Measurements from ENCODE around the gene ATP2B1. TPM values are rescaled to one million over a fixed set of nuclear protein-coding genes. Genes with fewer than 3 reads are reported as not detected.

The ATP2B1 gene
- total RNA-seq, 4 donors from 2014 or later = 19.0 to 33.3 (median 27.8) TPM

DNA sequence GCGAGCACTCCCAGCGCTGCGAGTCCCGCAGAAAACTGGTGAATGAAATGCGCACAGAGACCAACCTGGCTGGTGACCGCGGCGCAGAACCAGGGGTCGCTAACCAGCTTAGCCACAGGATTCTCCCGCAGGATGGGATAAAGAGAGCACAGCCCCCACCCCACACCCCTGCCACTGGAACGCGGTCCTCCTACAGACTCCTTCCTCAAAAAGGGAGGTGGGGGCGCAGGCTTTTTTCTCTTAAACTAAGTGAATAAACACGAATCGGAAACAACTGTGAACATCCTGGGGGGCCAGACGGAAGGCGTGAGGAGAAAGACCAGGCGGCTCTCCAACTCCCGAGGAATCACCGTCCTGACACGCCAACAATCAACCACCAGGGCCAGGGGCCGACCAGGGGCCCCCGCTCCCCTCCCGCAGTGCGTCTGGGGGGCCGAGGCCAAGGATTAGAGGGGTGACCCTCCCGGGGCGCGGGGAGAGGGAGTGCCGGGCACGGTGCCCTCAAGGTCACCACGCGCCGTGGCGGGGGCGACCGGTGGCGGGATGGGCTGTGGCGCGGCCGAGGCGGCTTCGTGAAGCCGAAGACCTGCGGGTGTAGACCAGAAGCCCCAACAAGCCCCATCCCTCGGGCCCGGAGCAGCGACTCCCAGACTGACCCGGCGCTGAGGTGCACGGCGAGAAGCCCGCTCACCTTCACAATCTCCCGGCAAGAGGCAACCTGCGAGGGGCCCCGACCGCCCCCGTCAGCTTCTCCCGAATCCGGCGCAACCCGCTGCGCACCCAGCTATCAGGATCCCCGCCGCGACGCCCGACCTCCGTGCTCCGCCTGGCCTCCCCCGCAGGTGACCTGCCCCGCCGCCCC, 704 bp downstream of the ATP2B1 start:
- TF ChIP-seq EP300 (IDR thresholded peaks at IDR 0.05) (no peak), CTCF (IDR thresholded peaks at IDR 0.05) (peak in 2 of 4 experiments; percentile 18 to 24), POLR2AphosphoS5 (IDR thresholded peaks at IDR 0.05) (no peak), POLR2A (IDR thresholded peaks at IDR 0.05) (no peak)

DNA sequence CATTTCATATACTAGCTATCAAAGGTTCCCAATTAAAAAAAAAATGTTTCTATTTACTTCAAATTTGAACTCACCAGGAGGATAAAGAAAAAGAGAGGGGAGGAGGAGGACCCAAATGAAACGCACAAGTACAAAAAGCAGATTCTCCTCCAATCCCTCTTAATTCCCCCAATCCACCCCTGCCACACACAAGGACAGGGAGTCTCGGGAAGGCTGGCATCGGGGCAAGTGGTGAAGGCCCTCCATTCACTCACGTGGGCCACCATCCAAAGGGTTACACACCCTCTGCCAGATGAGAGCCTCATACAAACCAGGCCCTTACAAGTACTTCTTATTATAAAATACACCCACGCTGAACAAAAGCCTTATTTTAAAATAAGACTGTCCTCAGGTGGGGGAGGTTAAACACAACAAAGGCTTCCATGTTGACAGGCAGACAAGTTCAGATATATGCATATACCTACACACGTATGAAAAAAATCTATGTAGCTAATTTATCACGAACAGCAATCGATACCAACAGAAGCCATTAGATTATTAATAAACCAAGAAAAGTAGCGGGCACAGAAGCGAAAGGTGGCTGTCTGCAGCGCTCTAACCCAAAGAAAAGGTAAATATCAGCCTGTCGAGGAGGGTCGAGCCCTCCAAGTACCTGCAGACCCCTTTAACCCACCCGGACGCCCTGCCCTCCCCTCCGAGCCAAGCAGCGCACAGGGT, 1.5 kb downstream of the ATP2B1 start:
- peak overlapping the region in 3 of 4 donors; percentile 96 to 99 (median 99) for H3K27ac ChIP-seq
- no peak for TF ChIP-seq EP300 (IDR thresholded peaks at IDR 0.05)
- WGBS, 2 donors (ENCODE audit: low coverage in 1 of 2) = 2 to 15% methylated on average over 7 to 16 of the region's 17 CpGs

More for the DNA sequence above, 704 bp downstream of the ATP2B1 start:
- no peaks in the 10 kb centered on the region for H3K27me3 ChIP-seq
- H3K27ac ChIP-seq = peak overlapping the region; percentile 96 to 99 (median 98)
- WGBS, 2 donors (ENCODE audit: low coverage in 1 of 2) = 0% methylated on average over 1 to 13 of the region's 73 CpGs
- peak overlapping the region; percentile 77 to 85 for H3K4me3 ChIP-seq
- no peaks in the 10 kb centered on the region for H3K9me3 ChIP-seq
- no peaks in the 10 kb centered on the region for H3K36me3 ChIP-seq
- ATAC-seq = no peak
- peaks cover 0 to 37% (median 0%) of the 10 kb centered on the region in 3 donors for H3K4me1 ChIP-seq

DNA sequence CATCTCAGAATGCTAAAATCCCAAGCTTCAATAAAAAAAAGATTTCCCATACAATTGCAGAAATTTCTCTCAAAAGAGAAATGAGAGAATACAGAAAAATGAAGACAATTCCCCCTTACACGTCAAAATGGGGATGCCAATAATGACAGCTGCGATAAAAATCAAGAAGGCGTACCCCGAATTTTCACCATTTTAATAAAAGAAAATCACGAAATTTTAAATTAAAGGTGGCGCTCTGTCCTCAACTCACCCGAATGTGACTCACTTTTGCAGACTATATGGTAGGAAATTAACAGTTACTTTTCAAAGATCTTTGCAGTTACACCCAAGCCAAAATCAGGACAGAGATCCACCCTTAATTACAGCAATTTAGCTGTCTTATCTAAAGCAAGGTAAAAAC, 2.1 kb downstream of the ATP2B1 start:
- TF ChIP-seq POLR2AphosphoS5 (IDR thresholded peaks at IDR 0.05) = no peak
- no peak for TF ChIP-seq EP300 (IDR thresholded peaks at IDR 0.05)
- Histone ChIP-seq H3K27me3 (no peaks in the 10 kb centered on the region), H3K36me3 (no peaks in the 10 kb centered on the region), H3K9me3 (no peaks in the 10 kb centered on the region), H3K27ac (peak overlapping the region in 1 of 4 donors; percentile 99), H3K4me1 (peaks cover 0 to 48% (median 0%) of the 10 kb centered on the region in 3 donors), H3K4me3 (peak overlapping the region in 1 of 2 donors; percentile 77)
- no peak for ATAC-seq
- WGBS, 2 donors (ENCODE audit: low coverage in 1 of 2) = 66 to 79% methylated on average over 7 of the region's 7 CpGs

More for the DNA sequence above, 1.5 kb downstream of the ATP2B1 start:
- Histone ChIP-seq H3K27me3 (no peaks in the 10 kb centered on the region), H3K9me3 (no peaks in the 10 kb centered on the region), H3K4me3 (peak overlapping the region; percentile 77 to 85), H3K4me1 (peaks cover 0 to 43% (median 0%) of the 10 kb centered on the region in 3 donors), H3K36me3 (no peaks in the 10 kb centered on the region)
- ATAC-seq = no peak

DNA sequence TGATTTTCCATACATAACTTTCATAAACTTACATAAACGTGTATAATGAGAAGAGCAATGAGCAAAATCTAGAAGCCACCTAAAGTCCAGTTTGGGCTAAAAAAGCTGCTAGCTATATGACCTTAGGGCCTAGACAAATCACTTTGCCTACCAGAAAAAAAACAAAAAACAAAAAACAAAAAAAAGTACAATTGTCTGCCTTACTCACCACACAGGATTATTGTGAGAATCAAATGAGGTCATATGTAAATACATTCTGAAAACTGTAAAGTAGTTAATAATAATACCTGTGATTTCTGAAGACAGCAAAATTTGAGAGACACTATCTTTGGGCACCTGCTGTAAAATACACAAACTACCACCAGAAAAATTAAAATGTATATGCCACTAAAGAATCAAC, 4.2 kb downstream of the ATP2B1 start:
- ATAC-seq = no peak
- Histone ChIP-seq H3K4me3 (no peak overlapping the region), H3K4me1 (peaks cover 0 to 47% (median 0%) of the 10 kb centered on the region in 3 donors), H3K27me3 (no peaks in the 10 kb centered on the region), H3K9me3 (no peaks in the 10 kb centered on the region), H3K27ac (no peak overlapping the region), H3K36me3 (no peaks in the 10 kb centered on the region)
- no peak for TF ChIP-seq POLR2A (IDR thresholded peaks at IDR 0.05)
- TF ChIP-seq EP300 (IDR thresholded peaks at IDR 0.05) = no peak
- no peak for TF ChIP-seq POLR2AphosphoS5 (IDR thresholded peaks at IDR 0.05)
- TF ChIP-seq CTCF (IDR thresholded peaks at IDR 0.05) = no peak
- WGBS, 2 donors (ENCODE audit: low coverage in 1 of 2) = 67 to 82% methylated on average over 1 of the region's 1 CpG

- H3K27me3 ChIP-seq = no peaks in the 10 kb centered on the region
- ATAC-seq = no peak
- TF ChIP-seq EP300 (IDR thresholded peaks at IDR 0.05) = no peak
- no peaks in the 10 kb centered on the region for H3K9me3 ChIP-seq
- H3K4me1 ChIP-seq = peaks cover 0 to 50% (median 0%) of the 10 kb centered on the region in 3 donors
- no peak overlapping the region for H3K27ac ChIP-seq
- no peak overlapping the region for H3K4me3 ChIP-seq
- no peaks in the 10 kb centered on the region for H3K36me3 ChIP-seq
- 83 to 92% methylated on average over 1 of the region's 1 CpG for WGBS, 2 donors (ENCODE audit: low coverage in 1 of 2)
Measured at GRCh38 chr12:89703768-89704167, 4.9 kb downstream of the ATP2B1 start.

DNA sequence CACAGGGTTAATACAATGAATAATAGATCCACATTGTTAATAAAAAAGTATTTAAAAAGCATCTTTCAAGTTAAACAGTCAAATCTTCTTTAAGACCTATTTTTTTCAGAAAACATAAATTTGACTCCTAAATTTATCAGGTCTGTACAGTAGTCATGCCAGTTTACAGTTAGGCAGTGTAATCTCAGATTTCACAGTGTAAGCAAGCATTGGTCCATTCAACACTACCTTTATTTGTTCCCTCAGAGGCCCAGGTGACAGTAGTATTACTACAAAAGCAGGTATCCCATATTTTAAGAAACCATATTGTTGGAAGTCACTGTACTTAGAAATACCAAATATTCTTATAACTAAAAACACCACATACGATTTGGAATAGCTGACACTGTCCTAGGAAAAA, 6.1 kb downstream of the ATP2B1 start:
- Histone ChIP-seq H3K4me1 (peaks cover 0 to 53% (median 0%) of the 10 kb centered on the region in 3 donors), H3K36me3 (no peaks in the 10 kb centered on the region), H3K9me3 (no peaks in the 10 kb centered on the region), H3K27me3 (no peaks in the 10 kb centered on the region), H3K4me3 (no peak overlapping the region), H3K27ac (no peak overlapping the region)
- 82 to 94% methylated on average over 1 of the region's 1 CpG for WGBS, 2 donors (ENCODE audit: low coverage in 1 of 2)
- no peak for ATAC-seq
- TF ChIP-seq POLR2AphosphoS5 (IDR thresholded peaks at IDR 0.05) = no peak
- TF ChIP-seq POLR2A (IDR thresholded peaks at IDR 0.05) = no peak
- TF ChIP-seq CTCF (IDR thresholded peaks at IDR 0.05) = no peak
- no peak for TF ChIP-seq EP300 (IDR thresholded peaks at IDR 0.05)
